ENCODE data around the gene RABGAP1L.

- TF ChIP-seq CTCF (IDR thresholded peaks at IDR 0.05) (no peak), POLR2A (IDR thresholded peaks at IDR 0.05) (no peak)
Observed at GRCh38 chr1:174794861-174795260, 635.5 kb downstream of the RABGAP1L start.

Measured in lower leg skin (tissue), 3 donors.